GM18873 (cell line): ENCODE measurements around the gene MTNR1B.

Experiments
- ATAC-seq: cut with Tn5 transposase; IDR thresholded peaks from one replicate; pipeline ENCODE4 v1.9.1; 2021; ENCODE audit warnings: mild to moderate bottlenecking, moderate library complexity, moderate number of reproducible peaks; ENCODE audit not compliant: unreplicated experiment, low FRiP score

Gene MTNR1B

DNA sequence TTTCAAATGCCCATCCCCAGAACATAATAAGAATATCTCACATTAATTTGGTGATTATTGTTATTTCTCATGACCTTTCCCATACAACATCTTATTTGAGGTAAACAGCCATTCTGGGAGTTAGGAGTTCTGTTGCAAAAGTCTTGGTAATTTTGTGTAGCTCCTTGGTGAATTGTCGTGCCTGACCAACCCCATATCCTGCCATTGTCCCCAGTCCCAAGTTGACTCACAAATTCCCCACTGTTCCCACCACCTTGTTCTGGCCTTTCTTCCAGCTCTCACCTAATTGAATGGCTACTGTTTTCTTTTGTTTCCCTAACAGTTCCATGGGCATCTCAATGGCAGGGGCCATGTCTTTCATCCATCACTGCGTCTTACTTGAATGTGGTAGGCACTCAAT lies 8.0 kb downstream of the MTNR1B start:
- no peak for ATAC-seq

DNA sequence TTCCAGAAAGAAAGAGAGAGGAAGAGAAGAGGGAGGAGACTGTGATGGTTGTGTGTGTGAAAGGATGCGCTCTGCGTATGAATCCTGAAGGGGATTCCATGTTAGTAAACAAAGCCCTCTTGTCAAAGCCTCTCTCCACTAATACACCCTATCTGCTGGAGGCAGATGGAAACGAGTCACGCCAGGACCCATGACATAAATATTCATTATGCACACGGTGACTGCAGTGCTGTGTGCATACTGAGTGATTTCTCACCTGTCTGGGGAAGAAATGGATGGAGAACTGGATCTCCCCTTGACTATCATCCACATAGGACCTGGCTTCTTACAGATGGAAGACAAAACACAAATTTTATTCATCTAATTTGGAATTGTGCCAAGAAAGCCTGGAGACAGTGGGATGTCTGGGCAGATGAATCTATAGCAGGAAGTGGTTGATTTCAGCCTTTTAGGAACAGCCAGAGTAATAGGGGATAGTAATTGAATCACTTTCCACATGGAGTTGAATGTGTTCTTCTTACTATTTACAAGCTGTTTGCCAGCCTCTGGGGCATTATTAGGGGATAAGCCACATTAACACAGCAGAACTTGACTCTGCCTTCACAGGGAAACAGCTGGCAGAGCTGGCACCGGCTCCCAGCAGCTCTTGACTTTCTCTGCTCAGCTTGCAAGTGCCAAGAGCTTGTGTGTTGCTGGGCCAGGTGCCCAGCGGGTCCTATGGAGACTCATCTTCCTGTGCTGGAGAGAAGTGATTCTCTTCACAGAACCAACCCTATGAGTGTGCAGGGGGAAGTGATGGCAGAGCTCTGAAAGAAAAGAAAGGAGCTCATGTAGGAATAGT lies 9.0 kb downstream of the MTNR1B start:
- no peak for ATAC-seq

DNA sequence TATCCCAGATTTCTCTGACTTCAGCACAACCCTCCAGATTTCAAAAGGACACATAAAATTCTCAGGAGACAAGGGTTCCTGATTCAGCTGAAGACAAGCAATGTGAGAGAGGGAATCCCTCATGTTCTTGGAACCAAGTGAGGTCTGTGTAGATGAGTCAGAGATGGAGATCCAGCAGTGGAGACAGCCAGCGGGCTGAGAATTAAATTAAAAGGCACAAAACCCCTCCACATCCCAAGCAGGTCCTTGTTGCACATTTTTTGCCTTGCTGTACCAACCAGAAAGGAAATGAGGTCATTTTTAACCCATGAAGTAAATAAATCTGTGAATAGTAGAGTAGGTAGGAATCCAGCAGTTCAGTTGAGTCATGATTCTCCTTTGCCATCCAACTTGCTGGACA lies 9.7 kb downstream of the MTNR1B start:
- ATAC-seq: no peak

DNA sequence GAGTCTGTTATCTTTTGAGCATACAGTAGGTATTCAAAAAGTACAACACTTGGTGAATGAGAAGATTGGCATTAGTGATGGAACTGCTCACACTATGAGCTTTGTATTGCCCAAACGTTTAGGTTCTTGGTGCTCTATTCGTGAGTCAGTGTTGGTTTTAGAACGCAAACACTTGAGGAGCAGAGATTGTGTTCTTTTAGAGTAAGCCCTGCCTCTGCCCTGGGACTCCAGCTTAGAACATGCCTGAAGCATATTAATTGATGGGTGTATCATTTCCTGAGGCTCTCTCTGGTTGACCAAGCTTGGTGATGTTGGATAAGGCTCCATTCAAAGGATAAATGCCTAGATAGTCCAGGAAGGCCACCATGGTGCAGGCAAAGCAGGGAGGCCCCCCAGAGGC lies 10.9 kb downstream of the MTNR1B start:
- no peak for ATAC-seq

DNA sequence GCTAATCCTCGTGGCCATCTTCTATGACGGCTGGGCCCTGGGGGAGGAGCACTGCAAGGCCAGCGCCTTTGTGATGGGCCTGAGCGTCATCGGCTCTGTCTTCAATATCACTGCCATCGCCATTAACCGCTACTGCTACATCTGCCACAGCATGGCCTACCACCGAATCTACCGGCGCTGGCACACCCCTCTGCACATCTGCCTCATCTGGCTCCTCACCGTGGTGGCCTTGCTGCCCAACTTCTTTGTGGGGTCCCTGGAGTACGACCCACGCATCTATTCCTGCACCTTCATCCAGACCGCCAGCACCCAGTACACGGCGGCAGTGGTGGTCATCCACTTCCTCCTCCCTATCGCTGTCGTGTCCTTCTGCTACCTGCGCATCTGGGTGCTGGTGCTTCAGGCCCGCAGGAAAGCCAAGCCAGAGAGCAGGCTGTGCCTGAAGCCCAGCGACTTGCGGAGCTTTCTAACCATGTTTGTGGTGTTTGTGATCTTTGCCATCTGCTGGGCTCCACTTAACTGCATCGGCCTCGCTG lies 12.1 kb downstream of the MTNR1B start:
- ATAC-seq: no peak

DNA sequence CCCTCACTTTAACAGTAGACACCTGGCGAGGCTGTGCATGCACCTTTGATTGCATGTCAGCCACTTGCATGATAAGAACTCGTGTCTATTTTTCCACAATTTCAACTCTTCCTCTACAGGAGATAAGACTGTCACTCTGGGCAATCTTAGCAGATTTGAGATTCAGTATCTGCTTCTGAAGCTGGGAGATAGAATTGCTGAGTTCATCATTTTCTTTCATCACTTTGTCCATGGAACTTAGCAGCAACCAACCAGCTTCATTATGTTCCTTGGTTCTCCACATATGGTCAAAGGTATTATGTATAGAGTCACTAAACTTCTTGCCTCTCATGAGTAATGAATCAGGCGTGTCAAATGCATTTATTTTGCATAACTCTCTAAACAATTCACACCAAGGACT lies 17.1 kb downstream of the MTNR1B start:
- ATAC-seq: no peak

DNA sequence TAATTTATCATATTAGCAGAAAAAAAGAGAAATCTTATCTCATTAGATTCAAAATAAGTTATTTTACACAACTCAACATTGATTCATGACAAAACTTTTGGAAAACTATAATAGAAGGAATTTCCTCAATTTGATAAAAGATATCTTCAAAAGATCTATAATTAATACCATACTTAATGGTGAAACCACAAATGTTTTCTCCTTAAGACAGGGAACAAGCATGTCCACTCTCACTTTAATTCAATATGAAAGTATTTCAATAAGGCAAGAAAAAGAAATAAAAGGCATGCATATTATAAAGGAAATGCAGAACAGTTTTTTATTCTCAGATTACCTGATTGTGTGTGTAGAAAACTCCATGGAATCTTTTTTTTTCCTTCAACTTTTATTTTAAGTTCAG lies 23.6 kb downstream of the MTNR1B start:
- no peak for ATAC-seq

DNA sequence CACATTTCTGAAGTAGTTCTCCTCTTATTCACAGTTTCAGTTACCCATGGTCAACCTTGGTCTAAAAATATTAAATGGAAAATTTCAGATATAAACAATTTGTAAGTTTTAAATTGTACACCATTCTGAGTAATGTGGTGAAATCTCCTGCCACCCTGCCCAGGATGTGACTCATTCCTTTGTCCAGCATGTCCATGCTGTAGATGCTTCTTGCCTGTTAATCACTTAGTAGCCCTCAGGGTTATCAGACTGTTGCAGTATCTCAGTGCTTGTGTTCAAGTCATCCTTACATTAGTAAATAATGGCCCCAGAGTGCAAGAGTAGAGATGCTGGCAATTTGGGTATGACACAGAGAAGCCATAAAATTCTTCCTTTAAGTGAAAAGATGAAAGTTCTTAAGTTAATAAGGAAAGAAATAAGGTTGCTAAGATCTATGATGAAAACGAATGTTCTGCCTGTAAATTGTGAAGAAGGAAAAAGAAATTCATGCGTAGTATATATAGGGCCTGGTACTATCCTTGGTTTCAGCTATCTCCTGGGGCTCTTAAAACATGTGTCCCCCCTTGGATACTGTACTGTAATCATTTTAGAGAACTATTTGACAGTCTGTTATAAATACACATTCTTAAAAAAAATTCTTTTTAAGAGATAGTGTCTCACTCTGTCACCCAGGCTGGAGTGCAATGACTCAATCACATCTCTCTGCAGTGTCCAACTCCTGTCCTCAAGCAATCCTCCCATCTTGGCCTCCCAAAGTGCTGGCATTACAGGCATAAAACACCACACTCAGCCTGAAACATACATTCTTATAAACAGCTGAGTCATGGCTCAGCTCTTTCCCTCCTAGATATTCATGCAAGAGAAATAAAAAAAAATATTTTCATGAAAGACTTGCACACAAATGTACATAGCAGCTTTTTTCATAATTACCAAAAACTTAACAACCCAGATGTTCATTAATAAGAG lies 31.3 kb downstream of the MTNR1B start:
- ATAC-seq: no peak

DNA sequence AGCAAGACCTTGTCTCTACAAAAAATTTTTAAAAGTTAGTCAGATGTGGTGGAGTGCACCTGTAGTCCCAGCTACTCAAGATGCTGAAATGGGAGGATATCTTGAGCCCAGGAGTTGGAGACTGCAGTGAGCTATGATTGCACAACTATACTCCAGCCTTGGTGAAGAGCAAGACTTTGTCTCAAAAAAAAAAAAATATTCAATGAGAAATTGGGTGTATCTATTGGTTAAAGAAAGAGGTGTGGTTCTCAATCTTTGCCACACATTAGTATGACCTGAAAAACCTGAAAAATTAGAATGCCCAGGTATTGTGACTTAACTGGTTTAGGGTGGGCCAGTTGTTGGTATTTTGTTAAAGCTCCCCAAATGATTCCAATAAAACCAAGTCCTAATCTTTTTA lies 32.4 kb downstream of the MTNR1B start:
- no peak for ATAC-seq

DNA sequence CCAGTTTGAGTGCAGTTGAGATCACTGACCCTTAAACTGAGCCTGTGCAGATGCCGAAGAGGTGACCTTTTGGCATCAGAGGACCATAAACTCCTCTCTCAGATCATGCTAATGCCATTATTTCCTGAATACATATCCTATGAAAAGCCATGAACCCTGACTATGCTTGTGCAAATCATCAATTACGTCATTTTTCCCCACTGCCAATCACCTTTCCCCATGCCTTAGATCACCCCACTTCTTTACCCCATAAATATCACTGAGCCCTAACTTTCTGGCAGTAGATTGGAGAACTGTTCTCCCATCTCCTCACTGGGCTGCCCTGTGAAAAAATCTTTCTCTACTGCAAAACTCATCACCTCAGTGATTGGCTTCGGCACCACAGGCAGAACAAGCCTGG lies 32.9 kb downstream of the MTNR1B start:
- ATAC-seq: no peak

DNA sequence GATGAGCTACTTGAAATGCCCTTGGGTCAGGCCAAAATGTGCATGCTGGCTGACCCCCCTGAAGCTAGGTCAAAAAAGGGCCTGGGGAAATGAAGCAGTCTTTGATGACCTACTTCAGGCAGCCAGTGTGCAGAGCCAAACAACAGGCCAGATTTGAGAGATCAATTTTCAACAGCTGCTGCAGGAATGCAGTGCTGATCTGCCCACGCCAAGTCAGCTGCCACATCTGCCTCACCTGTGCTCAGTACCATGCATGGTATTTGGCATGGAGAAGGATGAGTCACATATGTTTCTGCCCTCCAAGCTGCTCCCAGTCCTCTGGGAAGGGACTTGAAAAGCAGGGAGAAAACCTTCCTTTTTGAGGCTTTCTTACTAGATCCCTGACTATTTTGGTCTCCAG lies 35.8 kb downstream of the MTNR1B start:
- no peak for ATAC-seq

DNA sequence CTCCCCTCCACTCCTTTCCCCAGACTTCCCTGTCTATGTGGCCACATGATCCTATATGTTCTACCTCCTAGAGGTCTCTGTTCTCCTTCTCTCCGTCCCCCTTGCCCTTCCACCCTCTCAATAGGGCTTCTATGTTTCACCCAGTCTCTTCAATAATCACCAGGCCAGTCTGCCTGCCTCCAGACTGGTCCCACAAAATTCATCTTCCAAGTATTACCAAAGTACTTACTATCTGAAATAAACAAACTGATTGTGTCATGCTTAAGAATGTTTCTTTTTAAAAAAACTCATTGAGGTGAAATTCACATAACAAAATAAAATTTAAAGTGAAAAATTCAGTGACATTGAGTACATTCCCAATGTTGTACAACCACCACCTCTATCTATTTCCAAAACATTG lies 44.2 kb downstream of the MTNR1B start:
- no peak for ATAC-seq

DNA sequence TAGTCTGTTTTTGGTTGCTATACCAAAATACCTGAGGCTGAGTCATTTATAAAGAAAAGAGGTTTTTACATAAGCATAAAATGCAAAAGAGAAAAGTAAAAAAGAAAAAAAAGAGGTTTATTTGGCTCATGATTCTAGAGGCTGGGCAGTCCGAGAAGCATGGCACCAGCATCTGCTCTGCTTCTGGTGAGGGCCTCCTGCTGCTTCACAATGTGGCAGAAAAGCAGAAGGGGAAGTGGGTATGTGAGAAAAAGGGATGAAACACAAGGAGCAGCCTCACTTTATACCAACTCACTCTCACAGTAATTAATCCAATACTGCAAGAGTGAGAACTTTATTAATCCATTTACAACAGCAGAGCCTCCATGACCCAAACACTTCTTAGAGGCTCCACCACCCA lies 47.1 kb downstream of the MTNR1B start:
- ATAC-seq: no peak

DNA sequence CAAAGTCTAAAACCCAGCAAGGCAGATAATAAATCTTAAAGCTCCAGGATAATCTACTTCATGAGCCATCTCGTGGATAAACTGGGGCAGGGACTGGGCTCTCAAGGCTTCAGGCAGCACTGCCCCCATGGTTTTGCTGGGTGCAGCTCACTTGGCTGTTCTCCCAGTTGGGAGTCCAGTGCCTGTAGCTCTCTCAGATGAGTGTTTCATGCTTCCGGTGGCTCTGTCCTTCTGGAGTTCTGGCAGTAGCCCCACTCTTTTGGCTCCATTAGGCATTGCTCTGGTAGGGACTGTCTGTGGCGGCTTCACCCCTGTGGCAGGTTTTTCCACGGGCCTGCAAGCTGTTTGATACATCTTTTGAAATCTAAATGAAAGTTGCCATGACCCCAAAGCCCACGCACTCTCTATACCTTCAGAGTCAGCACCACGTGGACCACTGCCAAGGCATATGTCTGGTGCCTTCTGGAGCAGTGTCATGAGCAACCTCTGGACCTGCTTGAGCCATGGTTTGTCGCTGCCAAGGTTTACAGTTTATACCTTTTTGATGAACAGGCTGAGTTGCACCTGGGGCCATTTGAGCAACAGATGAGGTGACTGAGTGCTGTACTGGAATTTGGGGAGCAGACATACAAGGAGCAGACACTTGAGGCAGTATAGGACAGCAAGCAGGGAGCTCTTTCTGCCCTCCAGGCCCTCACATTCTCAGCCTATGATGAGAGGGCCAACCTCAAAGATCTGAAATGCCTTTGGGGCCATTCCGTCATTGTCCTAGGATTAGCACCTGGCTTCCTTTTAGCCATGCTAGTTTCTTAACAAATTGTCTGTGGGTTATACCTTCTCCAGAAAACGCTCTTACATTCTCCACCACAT lies 48.6 kb downstream of the MTNR1B start:
- ATAC-seq: no peak

DNA sequence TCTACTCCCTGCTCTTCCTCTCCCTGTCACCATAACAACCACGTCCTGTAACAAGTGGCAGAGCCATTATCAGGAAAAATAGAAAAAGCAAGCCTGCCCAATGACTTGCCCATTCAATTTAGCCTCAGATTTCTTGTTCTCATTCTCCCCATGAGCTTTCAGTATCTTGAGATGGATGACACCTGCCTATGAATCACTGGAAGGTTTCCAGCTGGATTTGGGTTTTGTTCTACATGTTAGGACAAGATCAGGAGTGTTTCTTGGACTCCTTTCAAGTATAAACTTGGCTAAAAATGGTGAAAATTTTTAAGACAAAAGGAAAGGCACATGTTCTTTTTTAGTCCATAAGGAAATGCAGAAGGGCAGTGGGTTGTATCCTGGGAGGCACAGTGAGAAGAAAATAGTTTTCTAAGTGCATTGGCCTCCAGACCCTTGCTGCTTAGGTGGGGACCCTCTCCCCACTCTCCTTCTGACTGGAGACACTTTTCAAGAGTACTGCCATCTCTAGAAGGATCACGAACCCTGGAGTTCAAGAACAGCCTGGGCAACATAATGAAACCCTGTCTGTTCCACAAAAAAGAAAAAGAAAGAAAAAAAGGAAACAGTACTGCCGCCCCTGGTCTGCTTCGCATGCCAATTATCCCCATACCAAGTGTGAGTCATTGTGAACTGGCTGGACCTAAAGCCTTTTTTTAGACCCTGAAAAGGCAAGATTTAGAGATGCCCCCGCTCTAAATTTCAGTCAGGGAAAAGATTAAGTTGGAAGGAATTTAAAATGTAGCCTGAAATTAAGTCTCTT lies 51.0 kb downstream of the MTNR1B start:
- ATAC-seq: no peak

DNA sequence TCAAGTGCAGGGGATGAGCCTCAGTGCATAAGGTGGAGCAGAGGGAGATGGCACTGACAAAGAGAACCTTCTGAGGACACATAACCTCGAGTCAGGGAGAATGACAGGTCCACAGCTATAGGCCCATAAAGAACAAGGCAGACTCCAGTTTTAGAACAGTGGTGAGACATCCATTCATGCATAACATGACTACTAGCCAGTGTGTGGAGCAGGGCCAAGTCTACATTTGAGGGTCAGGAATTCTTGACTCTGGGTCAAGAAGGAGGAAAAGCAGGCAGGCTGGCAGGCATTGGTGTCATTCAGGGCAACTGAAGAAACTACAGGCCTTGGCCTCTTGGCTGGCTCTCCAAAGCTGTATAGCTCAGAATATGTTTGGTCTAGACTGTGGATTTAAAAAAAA lies 54.9 kb downstream of the MTNR1B start:
- ATAC-seq: no peak

DNA sequence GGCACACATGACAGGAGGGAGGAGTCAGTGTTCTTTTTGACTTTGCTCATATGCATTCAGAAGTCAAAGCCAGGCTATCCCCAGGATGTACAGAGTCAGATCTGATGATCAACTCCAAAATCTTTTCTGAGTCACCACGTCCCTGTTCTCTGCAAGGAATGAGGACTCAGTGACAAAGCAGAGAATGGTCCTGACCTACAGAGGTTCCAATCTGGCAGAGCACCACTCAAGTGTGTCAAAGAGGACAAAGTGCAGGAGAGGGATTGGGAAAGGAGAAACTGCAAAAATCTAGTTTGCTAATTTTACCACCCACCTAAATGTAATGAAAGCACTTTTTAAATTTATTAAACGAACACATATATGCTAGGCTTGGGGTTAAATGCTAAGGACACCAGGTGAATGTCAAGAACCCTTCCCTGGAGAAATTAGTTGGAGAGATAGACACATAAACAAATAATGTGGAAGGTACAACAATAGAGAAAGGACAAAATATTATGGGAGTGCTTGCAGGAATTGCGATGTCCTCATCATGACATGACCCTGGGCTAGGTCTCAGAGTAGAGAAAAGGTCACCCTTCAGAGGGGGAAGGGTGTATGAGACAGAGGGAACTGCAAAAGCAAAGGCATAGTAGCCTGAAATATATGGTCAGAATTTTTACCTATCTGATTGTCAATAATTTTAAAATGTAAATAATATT lies 56.3 kb downstream of the MTNR1B start:
- ATAC-seq: no peak

DNA sequence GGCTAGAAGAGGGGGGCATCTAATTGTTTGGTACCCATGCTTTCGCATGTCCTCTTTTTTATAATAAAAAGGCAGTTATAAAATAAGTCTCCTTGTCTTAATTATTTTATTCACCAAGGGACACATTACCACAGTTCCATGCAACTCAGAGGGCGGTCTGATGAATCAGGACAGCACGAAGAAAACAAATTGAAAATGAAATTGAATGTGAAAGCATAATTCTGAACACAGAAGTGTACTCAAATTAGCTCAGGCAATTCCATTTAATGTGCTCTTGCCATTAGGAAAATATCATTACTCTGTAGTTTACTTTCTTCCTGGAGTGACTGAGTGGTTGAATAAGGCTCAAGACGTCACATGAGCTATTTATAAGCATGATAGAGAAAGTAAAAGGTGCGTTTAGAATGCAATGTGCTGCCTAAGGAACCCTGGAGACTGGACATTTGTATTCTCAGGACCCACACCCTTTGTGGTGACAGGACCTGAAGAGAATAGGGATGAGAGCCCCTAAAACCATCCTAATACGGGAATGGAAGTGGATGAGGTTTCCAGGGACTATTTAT lies 59.6 kb downstream of the MTNR1B start:
- peak; percentile 51 for ATAC-seq

DNA sequence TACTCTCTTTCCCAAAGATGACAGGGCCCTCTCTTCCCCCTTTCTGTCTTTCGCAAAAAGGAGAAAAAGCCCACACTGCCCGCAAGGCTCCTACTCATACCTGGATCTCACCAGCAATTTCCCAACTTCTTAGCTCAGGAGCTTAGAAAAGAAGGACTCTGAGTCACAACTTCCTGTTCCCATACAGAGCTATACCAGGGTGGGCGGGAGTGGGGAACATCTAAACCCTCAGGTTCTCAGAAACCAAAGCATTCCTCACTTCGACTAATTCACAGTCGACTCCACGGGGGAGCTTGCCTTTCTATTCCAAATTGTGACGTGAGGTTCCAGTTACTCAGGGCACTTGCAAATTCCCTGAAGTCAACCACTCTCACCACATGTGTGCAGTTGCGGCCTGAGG lies 61.9 kb downstream of the MTNR1B start:
- ATAC-seq: no peak
